ENCODE measurements around the gene FGGY. TPM values are rescaled to one million over a fixed set of nuclear protein-coding genes. Genes with fewer than 3 reads are reported as not detected.

FGGY gene
- total RNA-seq, 1 donor from 2014 or later, result 20.5 TPM

DNA sequence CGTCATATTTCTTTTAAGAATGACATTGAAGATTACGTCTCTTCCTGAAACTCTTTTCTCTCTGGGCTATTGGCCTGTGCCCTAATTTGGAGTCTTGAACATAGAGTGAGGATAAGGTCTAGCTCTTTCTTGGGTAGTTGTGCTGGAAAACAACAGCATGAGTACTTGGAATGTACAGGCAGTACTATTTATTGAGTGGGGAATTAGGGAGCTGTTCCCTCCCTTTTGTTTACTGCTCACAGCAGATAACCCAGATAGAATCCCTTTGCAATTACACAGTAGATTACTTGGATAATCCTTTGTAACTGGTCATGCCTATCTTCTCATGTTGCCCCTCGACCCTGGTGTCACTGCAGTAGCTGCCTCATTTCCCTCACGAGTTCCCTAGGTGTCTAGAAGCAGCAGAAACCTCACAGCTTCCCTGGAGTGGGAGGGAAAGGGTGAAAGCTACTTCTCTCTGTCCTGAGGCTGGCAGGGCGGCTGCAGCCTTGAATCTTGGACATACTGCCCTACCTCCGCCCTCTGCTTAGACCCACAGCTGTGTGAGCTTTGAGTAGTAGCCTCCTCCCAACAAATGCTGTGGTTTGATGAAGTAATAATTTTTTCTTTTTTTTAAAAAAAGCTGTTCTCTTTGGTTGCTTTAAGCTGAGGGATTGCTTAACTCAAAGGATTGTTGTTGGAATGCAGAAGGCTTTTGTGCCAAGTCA is 70.6 kb downstream of the FGGY start:
- no peak for DNase-seq (ENCODE audit: low spot score)
- intact Hi-C loops (cut with DNase I), result no loop called here

DNA sequence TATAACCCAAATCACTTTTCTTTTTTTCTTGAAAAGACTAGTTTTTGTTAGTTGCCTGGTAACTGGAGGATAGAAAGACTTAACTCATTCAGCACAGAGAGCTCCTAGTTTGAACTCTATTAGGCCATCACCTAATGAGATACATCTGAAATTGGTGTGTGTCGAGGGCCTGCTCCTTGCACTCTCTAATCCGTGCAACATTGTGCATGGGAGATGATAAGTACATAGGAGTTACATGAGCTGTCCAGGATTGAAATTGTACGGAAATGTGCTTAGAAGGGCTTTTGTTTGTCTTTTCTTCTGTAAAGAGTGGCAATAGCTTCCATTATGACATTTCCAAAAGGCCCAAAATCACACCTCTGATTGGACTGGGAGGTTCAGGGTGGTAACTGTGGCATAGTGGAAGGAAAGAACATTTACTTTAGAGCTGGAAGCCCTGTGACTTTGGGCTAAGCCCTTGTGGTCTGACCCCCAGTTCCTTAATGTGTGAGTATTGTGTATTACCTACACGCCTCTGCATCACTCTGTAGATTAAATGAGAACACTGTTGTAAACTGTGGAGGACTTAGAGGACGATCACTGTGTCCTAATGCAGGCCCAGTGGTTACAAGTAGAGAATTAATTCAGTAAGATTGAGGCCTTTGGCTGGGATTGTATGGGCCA is 71.2 kb downstream of the FGGY start:
- no peak for DNase-seq (ENCODE audit: low spot score)
- intact Hi-C loops (cut with DNase I), result no loop called here

DNA sequence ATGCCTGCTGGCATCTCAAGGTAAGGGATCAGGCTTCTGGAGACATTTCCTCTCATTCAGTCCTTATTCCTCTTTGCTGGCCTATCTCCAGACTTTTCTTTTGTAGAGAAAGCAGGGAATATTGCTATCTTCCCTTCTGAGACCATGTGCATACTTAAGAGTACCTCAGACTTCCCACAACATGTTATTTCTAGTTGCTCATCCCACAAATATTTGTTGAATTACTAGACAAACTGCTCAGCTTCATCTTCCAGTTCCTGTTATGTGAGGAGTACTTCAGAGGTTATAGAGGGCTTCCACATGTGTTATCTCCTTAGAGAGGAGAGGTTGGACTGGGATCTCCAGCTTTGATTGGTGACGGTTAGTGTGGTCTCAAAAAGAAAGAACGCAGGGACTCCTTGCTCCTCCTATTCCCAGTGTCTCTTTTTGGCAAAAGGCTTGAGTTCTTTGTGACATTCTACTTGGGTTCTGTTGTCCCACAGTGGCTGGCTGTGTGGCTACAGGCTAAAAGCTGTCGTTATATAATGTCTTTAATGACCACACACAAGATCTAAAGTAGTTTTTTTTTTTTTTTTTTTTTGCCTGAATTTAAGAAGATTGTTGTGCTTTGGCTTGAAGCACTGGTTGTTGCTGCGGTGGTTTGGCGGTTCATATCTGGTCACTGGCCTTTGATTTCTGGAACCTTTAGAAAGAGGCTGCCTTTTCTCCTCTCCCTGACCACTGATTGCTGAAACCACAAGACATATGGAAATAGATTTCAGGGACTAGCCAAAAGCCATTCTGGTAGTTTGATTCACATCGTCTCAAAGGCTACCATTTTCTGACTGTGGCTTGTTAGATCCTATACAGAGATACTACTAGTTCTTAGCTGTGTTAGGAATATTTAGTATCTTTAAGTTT is 78.7 kb downstream of the FGGY start:
- no peak for DNase-seq (ENCODE audit: low spot score)
- intact Hi-C loops (cut with DNase I), result no loop called here

DNA sequence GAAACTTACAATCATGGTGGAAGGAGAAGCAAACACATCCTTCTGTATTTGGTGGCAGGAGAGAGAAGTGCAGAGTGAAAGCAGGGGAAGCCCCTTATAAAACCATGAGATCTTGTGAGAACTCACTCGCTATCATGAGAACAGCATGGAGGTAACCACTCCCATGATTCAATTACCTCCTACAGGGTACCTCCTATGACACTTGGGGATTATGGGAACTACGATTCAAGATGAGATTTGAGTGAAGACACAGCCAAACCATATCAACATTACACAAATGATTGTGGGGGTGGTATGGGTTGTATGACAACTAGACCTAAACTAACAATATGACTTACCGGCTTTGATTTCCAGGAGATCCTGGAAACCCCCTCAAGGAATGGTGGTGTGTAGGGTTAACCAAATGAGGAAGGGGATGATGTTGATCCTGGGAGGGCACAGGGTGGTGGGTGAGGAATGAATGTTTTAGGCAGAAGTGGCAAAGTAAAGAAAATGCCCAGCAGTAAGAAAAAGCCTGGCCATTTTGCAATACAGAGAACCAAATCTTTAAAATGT is 80.5 kb downstream of the FGGY start:
- intact Hi-C loops (cut with DNase I), result no loop called here
- DNase-seq (ENCODE audit: low spot score), result no peak

DNA sequence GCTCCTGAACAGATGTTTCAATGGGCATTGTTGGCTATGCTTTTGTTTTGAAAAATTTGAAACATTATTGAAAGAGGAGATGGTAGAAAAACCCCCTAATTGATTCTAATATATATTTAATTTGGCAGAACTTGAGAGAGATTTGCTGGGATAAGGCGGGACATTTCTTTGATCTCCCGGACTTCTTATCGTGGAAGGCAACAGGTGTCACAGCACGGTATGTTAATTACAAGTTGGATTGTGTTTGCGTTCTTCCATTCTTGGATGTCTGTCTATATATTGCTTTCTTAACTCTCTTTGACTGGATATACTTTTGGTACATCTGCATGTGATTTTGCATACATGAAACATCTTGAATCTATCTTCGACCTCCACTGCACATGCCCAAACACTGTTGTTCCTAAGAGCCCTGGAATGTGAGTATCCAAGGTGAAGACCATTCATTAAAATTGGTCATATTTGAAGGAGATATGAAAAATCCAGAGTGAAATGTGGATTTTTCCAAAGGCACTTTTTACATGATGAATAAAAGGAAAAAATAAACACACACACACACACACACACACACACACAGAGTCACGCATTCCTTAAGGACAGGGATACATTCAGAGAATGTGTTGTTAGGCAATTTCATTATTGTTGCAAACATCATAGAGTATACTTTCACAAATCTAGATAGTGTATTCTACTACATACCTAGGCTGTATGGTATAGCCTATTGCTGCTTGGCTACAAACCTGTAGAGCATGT is 81.9 kb downstream of the FGGY start:
- no peak for DNase-seq (ENCODE audit: low spot score)
- intact Hi-C loops (cut with DNase I), result no loop called here

DNA sequence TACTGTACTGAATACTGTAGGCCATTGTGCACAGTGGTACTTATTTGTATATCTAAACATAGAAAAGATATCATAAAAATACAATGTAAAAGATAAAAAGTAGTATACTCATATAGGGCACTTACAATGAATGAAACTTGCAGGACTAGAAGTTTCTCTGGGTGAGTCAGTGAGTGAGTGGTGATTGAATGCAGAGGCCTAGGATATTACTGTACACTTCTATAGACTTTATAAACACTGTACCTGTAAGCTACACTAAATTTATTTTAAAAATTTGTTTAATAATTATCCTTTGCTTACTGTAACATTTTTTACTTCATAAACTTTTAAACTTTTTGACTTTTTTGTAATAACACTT is 82.5 kb downstream of the FGGY start:
- intact Hi-C loops (cut with DNase I), result no loop called here

DNA sequence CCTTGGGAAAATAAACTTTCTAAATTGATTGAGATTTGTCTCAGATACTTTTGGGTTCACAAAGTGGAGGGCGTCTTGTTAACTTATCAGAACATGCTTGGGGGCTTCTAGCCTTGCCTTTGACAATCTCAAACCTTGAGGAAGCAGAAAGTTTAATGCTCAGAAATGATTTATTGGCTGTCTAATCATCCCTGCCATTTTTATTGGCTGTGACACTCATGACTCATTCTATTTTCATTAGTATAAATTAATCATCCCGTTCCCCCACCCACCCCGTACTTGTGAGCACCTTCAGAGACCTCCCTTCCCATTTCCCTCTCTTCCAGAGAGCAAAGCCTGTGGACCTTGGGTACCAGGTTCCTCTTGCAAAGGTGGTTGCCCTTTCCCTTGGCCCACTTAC is 87.1 kb downstream of the FGGY start:
- intact Hi-C loops (cut with DNase I), result no loop called here
- DNase-seq (ENCODE audit: low spot score), result no peak

More for the DNA sequence above, 82.5 kb downstream of the FGGY start:
- no peak for DNase-seq (ENCODE audit: low spot score)

DNA sequence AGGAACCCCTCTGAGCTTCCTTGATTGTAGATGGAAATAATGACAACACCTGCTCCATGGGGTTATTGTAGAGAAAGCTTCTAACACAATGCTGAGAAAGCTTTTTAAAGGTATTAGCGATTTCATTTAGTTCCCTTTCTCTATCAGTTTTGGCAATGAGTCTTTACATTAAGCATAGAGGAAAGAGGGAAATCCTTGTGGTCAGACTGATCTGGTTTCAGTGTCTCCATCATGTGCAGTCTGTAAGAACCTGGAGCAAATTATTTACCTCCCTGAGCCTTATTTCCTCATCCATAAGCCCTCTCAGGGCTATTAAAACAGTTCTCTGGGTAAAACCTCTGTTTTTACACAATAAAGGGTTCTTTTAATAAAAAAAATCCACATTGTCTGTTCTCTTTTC is 87.5 kb downstream of the FGGY start:
- DNase-seq (ENCODE audit: low spot score), result no peak
- intact Hi-C loops (cut with DNase I), result no loop called here

DNA sequence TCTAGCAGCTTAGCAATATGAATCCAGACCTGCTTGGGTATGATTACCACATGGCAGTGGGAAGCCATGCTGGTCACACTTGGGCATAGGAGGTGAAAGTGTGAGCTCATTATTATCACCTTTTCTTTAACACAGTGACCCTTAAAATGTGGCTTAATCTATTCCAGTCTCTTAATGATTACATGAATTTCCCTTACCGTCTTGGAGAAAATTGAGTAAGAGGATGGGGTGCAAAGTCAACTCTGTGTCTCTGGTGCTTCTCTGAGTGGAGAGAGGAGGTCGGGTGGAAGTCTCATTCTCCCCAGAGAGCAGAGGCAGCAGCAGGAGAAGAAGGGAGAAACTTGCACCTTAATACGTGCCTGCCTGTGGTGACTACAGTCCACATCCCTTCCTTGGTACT is 91.3 kb downstream of the FGGY start:
- intact Hi-C loops (cut with DNase I), result no loop called here
- no peak for DNase-seq (ENCODE audit: low spot score)

DNA sequence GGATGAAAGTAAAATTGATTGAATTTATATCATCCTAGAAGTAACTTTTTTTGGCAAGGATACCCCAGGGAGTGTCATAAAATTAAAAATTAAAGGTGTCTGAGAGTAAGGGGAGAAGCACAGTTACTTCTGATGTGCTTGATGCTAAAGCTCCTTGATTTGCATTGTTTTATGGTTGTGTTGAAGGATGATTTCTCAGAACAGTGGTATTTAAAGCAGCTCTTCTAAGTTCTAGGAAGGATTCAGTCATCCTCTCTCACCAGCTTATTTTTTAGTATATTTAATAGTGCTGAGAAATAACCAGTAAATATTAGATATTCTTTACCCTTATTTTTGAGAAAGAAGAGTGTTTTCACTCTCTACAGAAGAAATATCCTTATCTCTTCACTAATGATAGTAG is 93.0 kb downstream of the FGGY start:
- DNase-seq (ENCODE audit: low spot score), result no peak
- intact Hi-C loops (cut with DNase I), result loop anchor here (5.0 to 10.0 kb wide), 2 partner anchors 175 to 238 kb away; no protein-coding TSS in a partner anchor

DNA sequence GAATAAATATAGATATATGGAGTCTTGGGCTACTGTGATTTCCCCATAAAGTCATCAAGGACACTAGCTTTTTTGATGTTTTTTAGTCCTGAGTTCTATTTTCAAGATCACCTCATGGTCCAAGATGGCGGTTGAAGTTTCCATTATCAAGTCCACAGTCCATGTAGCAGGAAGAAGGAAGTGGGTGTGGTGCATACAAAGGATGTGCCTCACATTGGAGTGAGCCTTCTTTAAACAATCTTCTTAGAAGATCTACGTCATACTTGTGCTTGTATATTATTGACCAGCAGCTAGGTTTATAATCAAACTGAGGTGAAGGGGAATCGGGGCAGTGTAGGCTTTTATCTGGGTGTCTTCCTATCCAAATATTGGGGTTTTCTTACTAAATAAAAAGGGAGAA is 93.4 kb downstream of the FGGY start:
- intact Hi-C loops (cut with DNase I), result loop anchor here (5.0 to 10.0 kb wide), 2 partner anchors 174 to 238 kb away; no protein-coding TSS in a partner anchor
- no peak for DNase-seq (ENCODE audit: low spot score)

DNA sequence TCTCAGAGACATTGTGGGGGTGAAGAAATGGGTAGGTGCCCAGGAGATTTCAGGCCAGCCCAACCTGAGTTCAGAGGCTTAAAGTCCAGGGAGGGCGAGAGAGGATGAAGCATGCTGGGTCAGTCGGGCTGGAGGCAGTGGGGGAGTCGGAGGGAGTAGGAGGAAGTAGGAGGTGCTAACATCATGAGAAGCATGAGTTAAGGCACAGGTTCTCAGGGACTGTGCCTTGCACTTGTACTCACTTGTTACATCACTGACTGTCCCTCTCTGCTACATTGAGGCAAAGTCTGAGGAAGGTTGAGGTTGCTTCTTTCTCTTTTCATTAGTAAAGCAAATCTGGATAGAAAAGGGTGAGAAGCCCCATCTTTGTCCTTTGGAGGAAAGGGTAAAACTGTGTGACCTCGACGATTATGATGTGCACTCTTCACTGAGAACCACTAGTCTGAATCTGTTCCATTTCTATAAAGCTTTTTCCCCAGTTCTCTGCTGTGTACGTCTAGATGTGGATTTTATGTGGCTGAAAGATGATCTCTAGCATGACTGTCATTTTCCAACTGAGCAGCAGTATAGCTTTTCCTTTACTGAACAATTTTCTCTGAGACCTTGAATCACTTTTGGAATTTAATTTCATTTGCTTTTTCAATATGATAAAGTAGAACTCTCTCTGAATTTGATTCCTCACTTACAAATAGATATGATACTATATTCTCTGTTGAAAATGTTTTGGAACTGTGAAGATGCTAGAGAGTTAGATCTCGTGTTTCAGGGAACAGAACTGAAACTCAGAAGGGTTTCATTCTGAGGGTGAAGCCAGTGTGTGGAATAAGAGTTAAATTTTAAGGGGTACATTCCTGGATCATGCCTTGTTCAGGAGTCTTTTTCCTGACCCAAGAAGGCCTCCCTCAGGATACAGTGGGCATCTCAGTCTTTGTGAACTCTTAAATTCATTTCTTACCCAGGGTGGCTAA is 94.6 kb downstream of the FGGY start:
- intact Hi-C loops (cut with DNase I), result loop anchor here (2.0 to 10.0 kb wide), 4 partner anchors 95 to 607 kb away; partner anchors contain the start of genes FGGY and JUN
- DNase-seq (ENCODE audit: low spot score), result no peak

DNA sequence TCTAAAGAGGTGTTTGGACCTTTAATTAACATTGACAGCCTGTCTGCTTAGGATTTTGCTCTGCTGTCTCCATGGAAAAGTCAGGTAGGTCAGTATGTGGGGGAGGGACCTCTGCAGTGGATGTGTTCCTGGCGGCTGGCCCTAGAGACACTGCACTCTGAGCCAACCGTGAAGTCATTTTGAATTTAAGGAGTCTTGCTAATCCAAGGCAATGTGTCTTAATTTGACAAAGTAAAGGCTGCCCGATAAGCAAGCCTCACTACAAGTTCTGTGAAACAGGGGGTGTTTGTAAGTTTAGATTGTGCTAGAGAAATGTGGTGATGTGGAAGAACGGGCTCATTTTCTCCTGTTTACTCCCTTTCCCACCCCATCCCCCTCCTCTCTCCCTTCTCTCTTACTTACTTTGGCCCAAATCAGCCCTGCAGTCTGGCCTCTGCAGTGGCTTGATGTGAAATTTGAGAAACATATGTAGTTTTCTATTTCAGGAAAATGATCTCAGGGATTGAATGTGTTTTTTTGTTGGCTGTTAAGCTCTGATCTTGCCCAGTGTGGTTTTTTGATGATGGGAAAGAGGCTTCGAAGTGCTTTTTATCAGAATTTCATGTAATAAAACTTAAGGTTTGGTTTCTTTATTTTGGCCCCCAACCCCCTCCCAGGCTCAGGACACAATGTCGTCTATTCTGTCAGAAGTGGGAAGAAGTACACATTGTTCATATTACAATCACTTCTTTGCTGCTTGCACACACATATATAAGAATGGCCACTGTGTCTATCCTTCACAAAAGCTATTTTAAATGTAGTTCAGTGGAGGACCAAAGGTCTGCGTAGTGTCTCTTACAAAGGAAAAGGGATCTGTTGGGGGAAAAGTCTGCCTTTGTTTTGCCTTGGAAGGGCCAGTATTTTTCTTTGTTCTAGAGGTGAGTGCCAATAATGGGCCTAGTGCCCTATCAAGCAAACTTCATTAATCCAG is 96.6 kb downstream of the FGGY start:
- no peak for DNase-seq (ENCODE audit: low spot score)
- intact Hi-C loops (cut with DNase I), result loop anchor here (2.0 to 10.0 kb wide), 4 partner anchors 97 to 609 kb away; partner anchors contain the start of genes FGGY and JUN

DNA sequence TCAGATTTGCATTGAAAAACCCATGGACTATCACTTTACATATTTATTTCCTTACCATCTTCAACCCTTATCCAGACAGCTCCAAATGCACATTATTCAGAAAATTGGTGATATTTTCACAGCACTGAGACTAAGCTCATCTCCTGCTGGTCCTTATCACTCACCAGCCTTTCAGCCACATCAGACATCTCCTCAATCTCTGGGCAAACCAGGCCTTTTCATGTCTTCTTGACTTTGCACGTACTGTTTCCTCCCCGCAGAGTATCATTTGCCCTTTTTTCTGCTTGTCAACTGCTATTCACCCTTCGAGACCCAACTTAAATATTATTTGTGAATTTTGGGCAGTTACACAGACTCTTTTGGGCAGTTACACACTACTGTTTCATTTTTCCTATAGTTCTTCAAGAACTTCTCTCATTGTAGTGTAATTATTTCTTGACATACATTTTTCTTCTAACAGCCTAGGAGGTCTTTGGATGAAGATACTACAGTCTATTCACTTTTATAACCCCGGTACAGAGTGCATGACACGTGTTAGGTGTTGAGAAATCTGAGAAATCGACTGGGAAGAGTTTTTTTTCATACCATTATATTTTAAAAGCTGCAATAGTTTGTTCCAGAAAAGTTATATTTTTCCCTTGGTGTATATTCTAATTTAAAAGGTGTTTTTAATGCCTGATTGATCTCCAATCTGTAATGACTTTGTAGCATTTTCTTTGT is 98.0 kb downstream of the FGGY start:
- intact Hi-C loops (cut with DNase I), result loop anchor here (5.0 to 10.0 kb wide), 2 partner anchors 170 to 243 kb away; no protein-coding TSS in a partner anchor
- DNase-seq (ENCODE audit: low spot score), result no peak

DNA sequence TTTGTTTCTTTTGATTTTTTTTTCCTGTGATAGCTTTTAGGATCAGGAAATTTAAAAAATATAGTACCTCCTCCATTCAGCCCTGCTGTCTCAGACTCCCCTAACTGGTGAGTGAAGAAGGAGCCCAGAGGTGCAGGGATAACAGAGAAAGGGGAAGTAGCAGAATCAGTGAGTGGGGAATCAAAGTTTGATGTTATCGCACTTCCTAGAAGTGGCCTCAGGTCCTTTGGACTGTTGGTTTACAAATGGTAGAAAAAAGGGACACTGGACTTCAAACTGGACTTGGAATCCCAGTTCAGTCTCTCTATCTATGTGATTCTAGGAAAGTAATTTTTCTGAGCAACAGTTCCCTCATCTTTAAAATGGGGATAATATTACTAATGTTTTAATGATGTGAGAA is 99.5 kb downstream of the FGGY start:
- DNase-seq (ENCODE audit: low spot score), result no peak
- intact Hi-C loops (cut with DNase I), result loop anchor here (10.0 kb wide), 1 partner anchor 168 kb away; no protein-coding TSS in a partner anchor
